Measurements from ENCODE around the gene SLIT3.

- TF ChIP-seq CTCF (IDR thresholded peaks at IDR 0.05) (no peak), POLR2A (IDR thresholded peaks at IDR 0.05; ENCODE audit: low read depth) (no peak)
Observed at GRCh38 chr5:168693297-168693696, 607.6 kb downstream of the SLIT3 start.

Data from esophagus muscularis mucosa (tissue), 3 donors.